ENCODE measurements around the gene IFI30.
A peak's percentile ranks its signal among the peaks of the same experiment; 100 is the strongest.

IFI30 gene

GRCh38 chr19:18173572-18174288 lies at the start of gene IFI30:
Gene IFI30, plus strand, starts transcription at chr19:18173813. Its CDS starts 29 bp downstream, at chr19:18173842.
- DNase-seq, result peak; percentile 72

DNA sequence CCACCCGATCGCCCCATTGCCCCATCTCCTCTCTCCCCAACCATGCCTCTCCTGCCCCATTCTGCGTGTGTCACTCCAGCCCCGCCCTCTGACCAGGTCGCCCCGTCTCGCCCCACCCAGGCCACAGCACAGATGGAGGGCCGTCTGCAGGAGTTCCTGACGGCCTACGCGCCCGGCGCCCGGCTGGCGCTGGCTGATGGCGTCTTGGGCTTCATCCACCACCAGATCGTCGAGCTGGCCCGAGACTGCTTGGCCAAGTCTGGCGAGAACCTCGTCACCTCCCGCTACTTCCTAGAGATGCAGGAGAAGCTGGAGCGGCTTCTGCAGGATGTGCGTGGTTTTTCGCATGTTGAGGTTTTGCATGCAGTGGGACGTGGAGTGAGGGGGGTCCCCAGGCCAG lies 49.8 kb upstream of the IFI30 start:
- DNase-seq, result no peak

DNA sequence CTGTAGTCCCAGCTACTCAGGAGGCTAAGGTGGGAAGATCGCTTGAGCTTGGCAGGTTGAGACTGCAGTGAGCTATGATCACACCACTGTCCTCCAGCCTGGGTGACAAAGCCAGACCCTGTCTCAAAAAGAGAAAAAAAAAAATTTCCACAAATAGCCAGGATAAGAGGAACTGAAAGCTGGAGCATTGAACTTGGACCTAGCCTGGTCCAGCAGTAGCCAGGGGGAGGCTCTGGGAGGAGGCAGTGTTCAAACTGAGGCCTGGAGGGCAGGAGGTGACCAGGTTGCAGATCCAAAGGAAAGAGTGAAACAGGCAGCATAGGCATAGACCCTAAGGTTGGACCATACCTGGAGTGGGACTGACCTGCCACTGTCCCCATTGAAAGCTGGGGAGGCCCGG lies 47.5 kb upstream of the IFI30 start:
- no peak for DNase-seq

DNA sequence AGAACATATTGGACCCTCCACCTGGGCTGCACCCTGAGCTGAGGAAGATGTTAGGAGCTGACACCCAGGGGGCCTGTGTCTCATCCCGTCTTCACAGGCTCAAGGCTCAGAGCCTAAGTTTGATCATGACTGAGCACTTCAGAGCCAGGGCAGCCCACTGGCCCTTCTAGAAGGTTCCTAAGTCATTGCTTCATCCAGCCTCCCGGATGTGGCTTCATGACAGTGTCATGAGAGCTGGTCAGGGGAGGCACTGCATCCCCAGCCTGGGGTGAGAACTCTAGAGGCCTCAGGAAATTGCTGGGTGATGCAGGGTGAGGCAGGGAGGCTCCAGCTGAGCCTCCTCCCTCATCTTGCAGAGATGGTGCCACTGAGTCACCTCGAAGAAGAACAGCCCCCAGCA lies 45.6 kb upstream of the IFI30 start:
- peak; percentile 27 for DNase-seq

GRCh38 chr19:18128805-18129204 lies 44.8 kb upstream of the IFI30 start:
- no peak for DNase-seq

- no peak for DNase-seq
These were observed 42.9 kb upstream of the IFI30 start for GRCh38 chr19:18130523-18131242.

GRCh38 chr19:18131841-18132596 lies 41.6 kb upstream of the IFI30 start:
- no peak for DNase-seq

- DNase-seq, result no peak
These were observed 37.7 kb upstream of the IFI30 start for GRCh38 chr19:18135712-18136584.

DNA sequence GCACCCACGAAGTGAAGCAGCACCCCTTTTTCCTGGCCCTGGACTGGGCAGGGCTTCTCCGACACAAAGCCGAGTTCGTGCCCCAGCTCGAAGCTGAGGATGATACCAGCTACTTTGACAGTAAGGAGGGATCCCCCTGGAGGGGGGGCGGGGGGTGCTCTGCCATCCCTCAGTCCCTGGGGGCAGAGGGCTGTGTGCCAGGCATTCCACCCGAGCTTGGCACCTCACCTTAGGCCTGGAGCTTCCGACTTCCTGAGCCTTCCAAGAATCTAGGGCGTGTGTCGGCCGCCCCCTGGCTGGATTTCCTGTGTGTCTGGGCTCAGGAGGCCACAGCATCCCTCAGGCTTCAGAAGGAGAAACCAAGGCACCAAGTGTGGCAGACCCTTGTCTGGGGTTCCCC lies 36.4 kb upstream of the IFI30 start:
- DNase-seq, result no peak

DNA sequence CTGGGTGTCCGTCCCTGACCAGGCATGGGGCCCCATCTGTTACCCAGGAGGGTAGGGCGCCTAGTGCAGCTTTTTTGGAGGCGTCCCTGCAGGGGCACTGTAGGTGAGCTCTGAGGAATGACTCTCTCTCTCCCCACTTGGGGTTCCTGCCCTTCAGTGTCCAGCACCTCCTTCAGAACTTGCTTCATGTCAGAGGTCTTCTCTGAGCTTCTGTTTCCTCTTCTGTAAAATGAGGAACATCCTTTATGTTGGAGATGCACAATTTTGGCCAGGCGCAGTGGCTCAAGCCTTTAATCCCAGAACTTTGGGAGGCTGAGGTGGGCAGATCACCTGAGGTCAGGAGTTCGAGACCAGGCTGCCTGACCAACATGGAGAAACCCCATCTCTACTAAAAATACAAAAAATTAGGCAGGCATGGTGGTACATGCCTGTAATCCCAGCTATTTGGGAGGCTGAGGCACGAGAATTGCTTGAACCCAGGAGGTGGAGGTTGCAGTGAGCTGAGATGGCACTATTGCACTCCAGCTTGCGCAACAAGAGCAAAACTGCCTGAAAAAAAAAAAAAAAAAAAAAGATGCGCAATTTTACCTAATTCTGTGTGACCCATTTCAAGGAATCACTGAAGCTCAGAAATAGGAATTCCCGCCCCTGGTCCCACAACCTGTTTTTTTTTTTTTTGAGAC lies 35.8 kb upstream of the IFI30 start:
- no peak for DNase-seq

DNA sequence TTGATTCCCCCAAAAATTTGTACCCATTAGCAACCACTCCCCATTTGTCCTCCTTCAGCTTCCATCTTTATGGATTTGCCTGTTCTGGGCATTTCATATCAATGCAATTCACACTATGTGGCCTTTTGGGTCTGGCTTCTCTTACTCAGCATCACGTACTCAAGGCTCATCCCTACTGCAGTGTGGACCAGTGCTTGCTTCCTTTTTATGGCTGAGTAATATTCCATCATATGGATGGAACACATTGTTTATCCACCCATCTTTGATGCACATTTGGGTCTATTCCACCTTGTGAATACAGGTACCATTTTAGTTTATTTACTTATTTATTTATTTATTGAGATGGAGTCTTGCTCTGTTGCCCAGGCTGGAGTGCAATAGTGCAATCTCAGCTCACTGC lies 33.1 kb upstream of the IFI30 start:
- DNase-seq, result no peak

DNA sequence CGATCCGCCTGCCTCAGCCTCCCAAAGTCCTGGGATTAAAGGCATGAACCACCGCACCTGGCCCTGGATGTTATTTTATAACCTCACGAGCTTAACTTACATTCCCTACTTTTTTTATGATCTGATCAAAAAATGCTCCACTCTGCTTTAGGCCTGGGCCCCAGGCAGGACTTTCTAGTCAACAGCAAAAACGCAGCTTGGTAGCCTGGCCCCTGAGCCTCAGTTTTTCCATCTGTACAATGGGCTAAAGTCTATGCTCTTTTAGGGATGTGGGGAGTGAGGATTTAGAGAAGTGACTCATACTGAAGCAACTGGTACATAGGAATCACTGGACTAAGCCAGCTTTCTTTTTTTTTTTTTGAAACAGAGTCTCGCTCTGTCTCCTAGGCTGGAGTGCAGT lies 32.6 kb upstream of the IFI30 start:
- DNase-seq, result no peak

- DNase-seq, result no peak
These were observed 29.7 kb upstream of the IFI30 start for GRCh38 chr19:18143902-18144301.

GRCh38 chr19:18144361-18144760 lies 29.3 kb upstream of the IFI30 start:
- DNase-seq, result no peak

DNA sequence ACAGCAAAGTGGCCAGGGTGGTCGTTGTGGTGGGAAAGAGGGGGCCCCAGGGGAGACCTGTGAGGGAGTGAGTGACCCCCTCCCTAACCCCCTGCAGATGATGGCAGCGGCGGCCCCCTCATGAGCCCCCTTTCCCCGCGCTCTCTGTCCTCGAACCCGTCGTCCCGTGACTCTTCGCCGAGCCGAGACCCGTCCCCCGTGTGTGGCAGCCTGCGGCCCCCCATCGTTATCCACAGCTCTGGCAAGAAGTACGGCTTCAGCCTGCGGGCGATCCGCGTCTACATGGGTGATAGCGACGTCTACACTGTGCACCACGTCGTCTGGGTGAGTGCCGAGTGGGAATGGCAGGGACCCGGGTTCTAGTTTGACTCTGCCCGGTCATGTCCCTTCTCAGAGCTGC lies 28.7 kb upstream of the IFI30 start:
- DNase-seq, result no peak

DNA sequence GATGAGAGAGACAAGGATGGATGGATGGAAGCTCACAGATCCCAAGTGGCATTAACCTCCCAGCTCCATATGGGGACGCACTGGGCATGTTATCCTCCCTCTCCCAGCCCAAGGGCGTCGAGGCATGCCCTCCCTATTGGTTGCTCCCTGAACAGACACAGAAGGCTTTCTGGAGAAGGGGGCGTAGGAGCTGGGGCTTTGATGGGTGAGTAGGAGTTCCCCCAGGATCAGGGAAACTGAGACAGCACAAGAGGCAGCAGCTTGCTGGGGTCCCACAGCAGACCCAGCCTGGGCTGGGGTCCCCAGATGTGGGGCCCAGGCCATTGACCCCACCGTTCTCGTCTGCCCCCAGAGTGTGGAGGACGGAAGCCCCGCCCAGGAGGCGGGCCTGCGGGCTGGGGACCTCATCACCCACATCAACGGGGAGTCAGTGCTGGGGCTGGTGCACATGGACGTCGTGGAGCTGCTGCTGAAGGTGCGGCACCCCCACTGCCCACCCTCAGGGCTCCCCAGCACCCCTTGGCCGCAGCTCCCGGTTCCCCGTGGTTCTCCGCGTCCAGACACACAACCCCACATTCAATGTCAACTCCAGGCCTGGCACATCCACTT lies 28.1 kb upstream of the IFI30 start:
- no peak for DNase-seq

- no peak for DNase-seq
These were observed 26.2 kb upstream of the IFI30 start for GRCh38 chr19:18147396-18147795.

GRCh38 chr19:18149596-18149975 lies 24.0 kb upstream of the IFI30 start:
- DNase-seq, result no peak

GRCh38 chr19:18150776-18151624 lies 22.6 kb upstream of the IFI30 start:
- no peak for DNase-seq

GRCh38 chr19:18152442-18152816 lies 21.2 kb upstream of the IFI30 start:
- peak; percentile 98 for DNase-seq

Data from CD4-positive, alpha-beta T cell treated with Interleukin-10 for 1 hour (primary cell).